Common myeloid progenitor, CD34-positive (primary cell): ENCODE data around the gene ACOXL.

ENCODE experiments used
- CTCF ChIA-PET: fragments of 350-600 bp; sonication (Branson Sonifier 250); formaldehyde crosslinking; loops from one replicate; lab custom pipeline; 2021; ENCODE audit warnings: antibody characterized with exemption; lab: Charles Lee
- POLR2A ChIA-PET: fragments of 350-600 bp; sonication (Branson Sonifier 250); formaldehyde crosslinking; loops from one replicate; lab custom pipeline; 2021; ENCODE audit warnings: antibody characterized with exemption; lab: Charles Lee
- DNase-seq, 3 donors: peaks; one replicate each; pipeline versions ENCODE4 v3.0.0 to v3.0.0-alpha.2; 2013
- H3K27ac ChIP-seq, 2 experiments: 1 replicate in 1 of 2; 2 replicates in 1 of 2; pipeline ENCODE4 v1.7.0; 2013; ENCODE audit warnings: inconsistent platforms in 2 of 2, low read length in 2 of 2, mild to moderate bottlenecking in 2 of 2, low read depth in 1 of 2, moderate library complexity in 1 of 2; ENCODE audit not compliant: severe bottlenecking in 2 of 2, insufficient read depth in 1 of 2, poor library complexity in 1 of 2
- H3K27me3 ChIP-seq, 5 experiments: replicated peaks in 2 of 5; 1 replicate in 3 of 5; 2 replicates in 2 of 5; pipeline versions ENCODE4 v1.6.1 to v1.7.0; 2013; ENCODE audit warnings: low read length in 4 of 5, mild to moderate bottlenecking in 2 of 5, moderate library complexity in 2 of 5, inconsistent platforms in 1 of 5; ENCODE audit not compliant: insufficient read depth in 5 of 5, control insufficient read depth in 4 of 5
- H3K36me3 ChIP-seq, 4 experiments: 1 replicate in 2 of 4; 2 replicates in 2 of 4; pipeline versions ENCODE4 v1.6.1 to v1.7.0; 2013; ENCODE audit warnings: low read length in 3 of 4, control low read depth in 1 of 4, mild to moderate bottlenecking in 1 of 4; ENCODE audit not compliant: control insufficient read depth in 4 of 4, insufficient read depth in 4 of 4
- H3K4me1 ChIP-seq, 4 experiments: 1 replicate in 3 of 4; 2 replicates in 1 of 4; pipeline versions ENCODE4 v1.6.1 to v1.7.1; 2013; ENCODE audit warnings: low read length in 3 of 4, mild to moderate bottlenecking in 3 of 4, control low read depth in 1 of 4, inconsistent platforms in 1 of 4, moderate library complexity in 1 of 4; ENCODE audit not compliant: control insufficient read depth in 4 of 4, insufficient read depth in 4 of 4; ENCODE audit errors: control extremely low read depth in 1 of 4
- H3K4me3 ChIP-seq, 7 experiments: 1 replicate in 4 of 7; 2 replicates in 3 of 7; pipeline versions ENCODE4 v1.5.1 to v1.7.0; 2013; ENCODE audit warnings: mild to moderate bottlenecking in 7 of 7, low read length in 6 of 7, moderate library complexity in 6 of 7, inconsistent platforms in 2 of 7, low read depth in 2 of 7, control low read depth in 1 of 7; ENCODE audit not compliant: insufficient read depth in 4 of 7, control insufficient read depth in 1 of 7; ENCODE audit errors: extremely low read depth in 1 of 7
- H3K9me3 ChIP-seq, 5 experiments: 1 replicate in 4 of 5; 2 replicates in 1 of 5; pipeline versions ENCODE4 v1.6.1 to v1.7.1; 2013; ENCODE audit warnings: low read length in 4 of 5, mild to moderate bottlenecking in 2 of 5, inconsistent platforms in 1 of 5, low read depth in 1 of 5, moderate library complexity in 1 of 5; ENCODE audit not compliant: control insufficient read depth in 4 of 5, insufficient read depth in 2 of 5; ENCODE audit errors: control extremely low read depth in 1 of 5
- WGBS: methylation state at CpG from one replicate; pipeline ENCODE4 v1.1.5; 2013; ENCODE audit not compliant: insufficient coverage; 5-methylcytosine and 5-hydroxymethylcytosine counted together

The ACOXL gene

GRCh38 chr2:111122631-111123421 is 390.5 kb downstream of the ACOXL start:
- Histone ChIP-seq H3K4me1 (peaks cover 3 to 54% (median 53%) of the 10 kb centered on the region in 4 experiments), H3K27me3 (peaks cover 2 to 53% (median 35%) of the 10 kb centered on the region in 5 experiments), H3K27ac (no peak overlapping the region), H3K4me3 (peak overlapping the region; percentile 42 to 82 (median 73)), H3K36me3 (peaks cover 0 to 12% (median 8%) of the 10 kb centered on the region in 4 experiments), H3K9me3 (no peaks in the 10 kb centered on the region)
- ChIA-PET POLR2A (interaction anchor here (0.6 kb wide), 1 partner anchor 136 kb away, joined by 3 read pairs; no protein-coding TSS in a partner anchor), CTCF (no interaction called here)
- DNase-seq, result peak; percentile 17 to 55 (median 34)
- under 1% methylated on average over 85 of the region's 92 CpGs for WGBS

DNA sequence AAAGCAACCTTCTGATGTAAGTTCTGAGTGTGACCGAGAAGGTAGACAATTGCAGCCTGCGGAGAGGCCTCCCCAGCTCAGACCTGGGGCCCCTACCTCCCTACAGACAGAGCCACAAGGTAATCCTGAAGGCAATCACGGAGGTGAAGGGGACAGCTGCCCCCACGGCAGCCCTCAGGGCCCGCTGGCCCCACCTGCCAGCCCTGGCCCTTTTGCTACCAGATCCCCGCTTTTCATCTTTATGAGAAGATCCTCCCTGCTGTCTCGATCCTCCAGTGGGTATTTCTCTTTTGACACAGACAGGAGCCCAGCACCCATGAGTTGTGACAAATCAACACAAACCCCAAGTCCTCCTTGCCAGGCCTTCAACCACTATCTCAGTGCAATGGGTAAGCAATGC is 391.4 kb downstream of the ACOXL start:
- ChIA-PET CTCF (interaction anchor here (2.0 kb wide), 1 partner anchor 22 kb away, joined by 6 read pairs; no protein-coding TSS in a partner anchor), POLR2A (interaction anchor here (0.6 kb wide), 1 partner anchor 137 kb away, joined by 3 read pairs; no protein-coding TSS in a partner anchor)
- peaks cover 3 to 45% (median 43%) of the 10 kb centered on the region in 4 experiments for H3K4me1 ChIP-seq
- peaks cover 2 to 44% (median 29%) of the 10 kb centered on the region in 5 experiments for H3K27me3 ChIP-seq
- DNase-seq, result no peak
- H3K27ac ChIP-seq, result no peak overlapping the region
- 98% methylated on average over 7 of the region's 7 CpGs for WGBS
- no peak overlapping the region for H3K4me3 ChIP-seq
- H3K9me3 ChIP-seq, result no peaks in the 10 kb centered on the region
- H3K36me3 ChIP-seq, result peaks cover 0 to 14% (median 9%) of the 10 kb centered on the region in 4 experiments

DNA sequence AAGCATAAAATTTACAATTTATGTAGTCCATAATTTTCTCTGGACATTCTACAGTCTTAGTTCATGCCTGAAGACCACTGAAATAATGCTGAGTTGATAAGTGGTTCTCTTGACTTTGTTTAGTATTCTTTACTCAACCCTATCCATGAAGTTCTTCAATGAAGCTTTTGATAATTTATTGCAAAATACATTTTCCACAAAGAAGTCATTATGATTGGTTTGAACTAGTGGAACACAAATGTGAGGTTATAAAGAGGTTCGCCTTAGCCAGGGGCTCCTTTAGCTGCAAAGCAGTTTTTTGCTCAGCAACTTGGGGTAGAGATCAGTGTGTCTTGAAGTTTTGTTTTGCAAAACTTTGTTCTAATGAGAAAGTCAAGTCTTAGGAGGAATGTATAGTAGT is 394.2 kb downstream of the ACOXL start:
- peaks cover 2 to 26% (median 19%) of the 10 kb centered on the region in 5 experiments for H3K27me3 ChIP-seq
- no peaks in the 10 kb centered on the region for H3K9me3 ChIP-seq
- H3K27ac ChIP-seq, result no peak overlapping the region
- no peak for DNase-seq
- POLR2A ChIA-PET, result no interaction called here
- H3K4me1 ChIP-seq, result peaks cover 3 to 20% (median 18%) of the 10 kb centered on the region in 4 experiments
- peaks cover 0 to 15% (median 9%) of the 10 kb centered on the region in 4 experiments for H3K36me3 ChIP-seq
- CTCF ChIA-PET, result interaction anchor here (1.1 to 1.3 kb wide), 2 partner anchors 12 to 36 kb away, joined by 3 to 4 read pairs; no protein-coding TSS in a partner anchor
- 100% methylated on average over 1 of the region's 1 CpG for WGBS
- no peak overlapping the region for H3K4me3 ChIP-seq

DNA sequence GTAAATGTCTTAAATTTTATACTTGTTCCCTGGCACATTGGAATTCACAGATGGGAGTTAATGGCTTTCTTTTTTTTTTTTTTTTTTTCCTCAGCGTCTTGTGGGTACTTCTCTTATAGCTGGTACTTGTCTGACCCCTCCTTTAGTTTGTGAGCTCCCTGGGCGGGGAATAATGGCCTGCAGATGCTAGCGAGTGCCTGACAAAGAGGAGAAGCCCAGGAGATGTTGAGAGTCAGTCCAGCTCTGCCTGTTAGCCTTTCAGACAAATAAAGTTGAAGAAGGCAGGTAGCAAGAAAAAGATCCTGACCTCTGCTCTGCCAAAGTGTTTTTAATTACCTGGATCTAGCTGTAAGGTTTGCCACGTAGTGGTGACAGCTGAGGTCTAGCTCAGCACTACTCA is 395.0 kb downstream of the ACOXL start:
- DNase-seq, result no peak
- no peak overlapping the region for H3K27ac ChIP-seq
- no peak overlapping the region for H3K4me3 ChIP-seq
- ChIA-PET CTCF (interaction anchor here (1.0 kb wide), 1 partner anchor 15 kb away, joined by 3 read pairs; no protein-coding TSS in a partner anchor), POLR2A (no interaction called here)
- H3K4me1 ChIP-seq, result peaks cover 3 to 12% (median 10%) of the 10 kb centered on the region in 4 experiments
- 100% methylated on average over 3 of the region's 4 CpGs for WGBS
- peaks cover 2 to 23% (median 17%) of the 10 kb centered on the region in 5 experiments for H3K27me3 ChIP-seq
- H3K36me3 ChIP-seq, result peaks cover 0 to 15% (median 9%) of the 10 kb centered on the region in 4 experiments
- H3K9me3 ChIP-seq, result no peaks in the 10 kb centered on the region

DNA sequence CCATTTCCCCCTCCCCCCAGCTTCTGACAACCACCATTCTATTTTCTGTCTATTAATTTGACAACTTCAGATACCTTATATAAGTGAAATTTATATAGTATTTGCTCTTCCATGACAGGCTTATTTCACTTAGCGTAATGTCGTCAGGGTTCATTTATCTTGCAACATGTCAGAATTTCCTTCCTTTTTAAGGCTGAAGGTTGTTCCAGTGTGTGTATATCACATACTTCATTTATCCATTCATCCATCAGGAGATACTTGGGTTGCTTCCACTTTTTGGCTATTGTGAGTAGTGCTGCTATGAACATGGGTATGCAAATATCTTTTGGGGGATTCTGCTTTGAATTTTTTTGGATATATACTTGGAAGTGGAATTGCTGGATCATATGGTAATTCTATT is 395.7 kb downstream of the ACOXL start:
- POLR2A ChIA-PET, result interaction anchor here (0.5 kb wide), 1 partner anchor 10 kb away, joined by 3 read pairs; no protein-coding TSS in a partner anchor
- 40% methylated on average over 1 of the region's 2 CpGs for WGBS

GRCh38 chr2:111133603-111134002 is 401.2 kb downstream of the ACOXL start:
- H3K4me1 ChIP-seq, result peaks cover 0 to 11% (median 7%) of the 10 kb centered on the region in 4 experiments
- POLR2A ChIA-PET, result no interaction called here
- no peaks in the 10 kb centered on the region for H3K27me3 ChIP-seq
- CTCF ChIA-PET, result interaction anchor here (0.9 to 1.5 kb wide), 4 partner anchors 8 to 30 kb away, joined by 3 to 4 read pairs (median 4); no protein-coding TSS in a partner anchor
- H3K27ac ChIP-seq, result no peak overlapping the region
- peaks cover 0 to 3% (median 0%) of the 10 kb centered on the region in 4 experiments for H3K36me3 ChIP-seq
- 100% methylated on average over 1 of the region's 2 CpGs for WGBS
- DNase-seq, result peak in 2 of 3 donors; percentile 7 to 41
- H3K4me3 ChIP-seq, result no peak overlapping the region
- no peaks in the 10 kb centered on the region for H3K9me3 ChIP-seq

More for the DNA sequence above, 395.7 kb downstream of the ACOXL start:
- H3K9me3 ChIP-seq, result no peaks in the 10 kb centered on the region
- no peak overlapping the region for H3K4me3 ChIP-seq
- CTCF ChIA-PET, result interaction anchor here (1.0 kb wide), 1 partner anchor 14 kb away, joined by 3 read pairs; no protein-coding TSS in a partner anchor
- H3K27me3 ChIP-seq, result peaks cover 2 to 19% (median 12%) of the 10 kb centered on the region in 5 experiments
- H3K4me1 ChIP-seq, result peaks cover 3 to 7% (median 3%) of the 10 kb centered on the region in 4 experiments
- peaks cover 0 to 15% (median 9%) of the 10 kb centered on the region in 4 experiments for H3K36me3 ChIP-seq
- DNase-seq, result no peak
- no peak overlapping the region for H3K27ac ChIP-seq
